ENCODE measurements around the gene AQP6. TPM values are rescaled to one million over a fixed set of nuclear protein-coding genes. Genes with fewer than 3 reads are reported as not detected.

The AQP6 gene
- total RNA-seq, 2 donors from 2014 or later = 0.40 TPM; not detected in 1

DNA sequence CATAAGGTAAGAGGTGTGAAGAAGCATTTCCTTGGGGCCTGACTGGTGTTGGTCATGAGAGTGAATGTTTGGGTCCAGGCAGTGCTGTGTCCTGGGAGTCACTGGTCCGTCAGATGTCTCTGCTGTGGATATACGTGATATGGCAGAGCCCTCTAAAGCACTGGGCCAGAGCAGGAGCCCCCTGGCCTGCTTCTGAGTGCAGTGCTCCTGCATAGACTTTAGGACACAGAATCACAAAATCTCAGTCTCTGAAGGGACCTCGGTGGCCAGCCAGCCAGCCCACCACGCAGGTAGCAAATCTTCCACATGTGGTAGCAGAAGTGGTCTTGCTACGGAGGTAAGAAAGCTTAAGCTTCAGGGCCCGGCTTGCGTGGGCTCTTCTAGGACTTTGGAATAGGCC lies 40.7 kb upstream of the AQP6 start:
- DNase-seq (ENCODE audit: low spot score) = no peak
- intact Hi-C loops (cut with DNase I) = no loop called here
- 69% methylated on average over 7 of the region's 7 CpGs for WGBS

DNA sequence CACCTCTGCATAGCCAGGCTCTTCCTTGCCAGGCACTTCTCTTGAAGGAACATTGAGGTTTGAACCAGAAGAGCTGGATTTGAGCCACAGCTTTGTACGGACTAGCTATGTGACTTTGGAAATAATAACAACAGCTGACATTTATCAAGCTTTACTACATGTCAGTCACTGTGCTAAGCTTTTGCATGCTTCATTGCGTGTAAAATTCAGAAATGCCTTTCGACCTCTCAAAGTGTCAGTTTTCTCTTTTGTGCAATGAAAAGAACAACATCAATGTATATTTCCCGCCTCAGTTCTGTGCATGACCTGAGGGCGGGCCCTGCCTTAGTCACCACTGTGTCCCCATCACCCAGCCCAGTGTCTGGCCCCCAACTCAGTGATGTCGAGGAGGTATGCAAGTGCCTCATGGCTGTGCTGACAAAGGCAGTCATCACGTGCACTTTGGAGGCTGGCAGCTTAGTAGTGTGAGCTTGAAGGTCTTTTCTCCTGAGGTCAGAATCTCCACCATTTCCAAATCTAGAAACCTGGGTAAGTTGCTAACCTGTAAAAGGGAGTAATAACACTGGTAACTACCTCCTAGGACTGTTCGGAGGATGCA lies 40.1 kb upstream of the AQP6 start:
- no peak for TF ChIP-seq POLR2A (IDR thresholded peaks at IDR 0.05)
- no peak for TF ChIP-seq POLR2AphosphoS5 (IDR thresholded peaks at IDR 0.05)
- TF ChIP-seq, protein P1, sequence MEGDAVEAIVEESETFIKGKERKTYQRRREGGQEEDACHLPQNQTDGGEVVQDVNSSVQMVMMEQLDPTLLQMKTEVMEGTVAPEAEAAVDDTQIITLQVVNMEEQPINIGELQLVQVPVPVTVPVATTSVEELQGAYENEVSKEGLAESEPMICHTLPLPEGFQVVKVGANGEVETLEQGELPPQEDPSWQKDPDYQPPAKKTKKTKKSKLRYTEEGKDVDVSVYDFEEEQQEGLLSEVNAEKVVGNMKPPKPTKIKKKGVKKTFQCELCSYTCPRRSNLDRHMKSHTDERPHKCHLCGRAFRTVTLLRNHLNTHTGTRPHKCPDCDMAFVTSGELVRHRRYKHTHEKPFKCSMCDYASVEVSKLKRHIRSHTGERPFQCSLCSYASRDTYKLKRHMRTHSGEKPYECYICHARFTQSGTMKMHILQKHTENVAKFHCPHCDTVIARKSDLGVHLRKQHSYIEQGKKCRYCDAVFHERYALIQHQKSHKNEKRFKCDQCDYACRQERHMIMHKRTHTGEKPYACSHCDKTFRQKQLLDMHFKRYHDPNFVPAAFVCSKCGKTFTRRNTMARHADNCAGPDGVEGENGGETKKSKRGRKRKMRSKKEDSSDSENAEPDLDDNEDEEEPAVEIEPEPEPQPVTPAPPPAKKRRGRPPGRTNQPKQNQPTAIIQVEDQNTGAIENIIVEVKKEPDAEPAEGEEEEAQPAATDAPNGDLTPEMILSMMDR (IDR thresholded peaks at IDR 0.05) = no peak
- 87% methylated on average over 8 of the region's 8 CpGs for WGBS
- Histone ChIP-seq H3K4me1 (replicated peaks) (no peaks in the 10 kb centered on the region), H3K36me3 (no peaks in the 10 kb centered on the region), H3K4me3 (no peak overlapping the region), H3K27me3 (replicated peaks; ENCODE audit: insufficient read depth) (no peaks in the 10 kb centered on the region), H3K9me3 (no peaks in the 10 kb centered on the region), H3K27ac (no peak overlapping the region)
- DNase-seq (ENCODE audit: low spot score) = no peak
- intact Hi-C loops (cut with DNase I) = no loop called here

More for the DNA sequence above, 40.7 kb upstream of the AQP6 start:
- Histone ChIP-seq H3K4me1 (replicated peaks) (no peaks in the 10 kb centered on the region), H3K36me3 (no peaks in the 10 kb centered on the region), H3K9me3 (no peaks in the 10 kb centered on the region), H3K4me3 (no peak overlapping the region), H3K27ac (no peak overlapping the region), H3K27me3 (replicated peaks; ENCODE audit: insufficient read depth) (no peaks in the 10 kb centered on the region)
- TF ChIP-seq POLR2AphosphoS5 (IDR thresholded peaks at IDR 0.05) = no peak
- TF ChIP-seq, protein P1 (IDR thresholded peaks at IDR 0.05) = no peak
- TF ChIP-seq POLR2A (IDR thresholded peaks at IDR 0.05) = no peak

DNA sequence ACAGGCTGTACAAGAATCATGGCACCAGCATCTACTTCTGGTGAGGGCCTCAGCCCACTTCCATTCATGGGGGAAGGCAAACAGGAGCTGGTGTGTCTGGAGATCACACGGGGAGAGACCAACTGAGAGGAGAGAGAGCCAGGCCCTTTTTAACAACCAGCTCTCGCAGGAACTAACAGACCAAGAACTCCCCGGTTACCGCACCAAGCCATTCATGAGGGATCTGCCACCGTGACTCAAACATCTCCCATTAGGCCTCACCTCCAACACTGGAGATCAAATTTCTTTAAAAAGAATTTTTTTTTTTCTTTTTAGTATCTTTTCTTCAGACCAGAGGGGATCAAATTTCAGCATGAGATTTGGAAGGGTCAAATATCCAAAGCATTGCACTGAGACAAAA lies 39.0 kb upstream of the AQP6 start:
- Histone ChIP-seq H3K27ac (no peak overlapping the region), H3K4me1 (replicated peaks) (no peaks in the 10 kb centered on the region), H3K4me3 (no peak overlapping the region), H3K9me3 (no peaks in the 10 kb centered on the region), H3K27me3 (replicated peaks; ENCODE audit: insufficient read depth) (no peaks in the 10 kb centered on the region), H3K36me3 (no peaks in the 10 kb centered on the region)
- WGBS = 71% methylated on average over 5 of the region's 5 CpGs
- intact Hi-C loops (cut with DNase I) = no loop called here
- DNase-seq (ENCODE audit: low spot score) = no peak
- TF ChIP-seq, protein P1 (IDR thresholded peaks at IDR 0.05) = no peak
- TF ChIP-seq POLR2A (IDR thresholded peaks at IDR 0.05) (no peak), POLR2AphosphoS5 (IDR thresholded peaks at IDR 0.05) (no peak)

DNA sequence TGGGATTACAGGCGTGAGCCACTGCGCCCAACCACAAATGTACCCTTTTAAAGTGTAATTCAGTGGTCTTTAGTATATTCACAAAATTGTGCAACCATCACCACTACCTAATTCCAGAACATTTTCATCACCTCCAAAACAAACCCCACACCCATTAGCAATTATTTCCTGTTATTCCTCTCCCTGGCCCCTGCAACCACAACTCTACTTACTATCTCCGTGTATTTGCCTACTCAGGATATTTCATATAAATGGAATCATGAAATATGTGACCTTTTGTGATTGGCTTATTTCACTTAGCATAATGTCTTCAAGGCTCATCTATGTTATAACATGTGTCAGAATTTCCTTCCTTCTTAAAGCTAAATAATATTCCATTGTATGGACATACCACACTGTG lies 38.2 kb upstream of the AQP6 start:
- no peak for TF ChIP-seq POLR2AphosphoS5 (IDR thresholded peaks at IDR 0.05)
- TF ChIP-seq, protein P1 (IDR thresholded peaks at IDR 0.05) = no peak
- TF ChIP-seq POLR2A (IDR thresholded peaks at IDR 0.05) = no peak
- DNase-seq (ENCODE audit: low spot score) = no peak
- H3K27ac ChIP-seq = no peak overlapping the region
- no peaks in the 10 kb centered on the region for H3K4me1 ChIP-seq (replicated peaks)
- intact Hi-C loops (cut with DNase I) = no loop called here
- H3K27me3 ChIP-seq (replicated peaks; ENCODE audit: insufficient read depth) = no peaks in the 10 kb centered on the region
- no peak overlapping the region for H3K4me3 ChIP-seq
- 94% methylated on average over 3 of the region's 3 CpGs for WGBS
- no peaks in the 10 kb centered on the region for H3K9me3 ChIP-seq
- no peaks in the 10 kb centered on the region for H3K36me3 ChIP-seq

DNA sequence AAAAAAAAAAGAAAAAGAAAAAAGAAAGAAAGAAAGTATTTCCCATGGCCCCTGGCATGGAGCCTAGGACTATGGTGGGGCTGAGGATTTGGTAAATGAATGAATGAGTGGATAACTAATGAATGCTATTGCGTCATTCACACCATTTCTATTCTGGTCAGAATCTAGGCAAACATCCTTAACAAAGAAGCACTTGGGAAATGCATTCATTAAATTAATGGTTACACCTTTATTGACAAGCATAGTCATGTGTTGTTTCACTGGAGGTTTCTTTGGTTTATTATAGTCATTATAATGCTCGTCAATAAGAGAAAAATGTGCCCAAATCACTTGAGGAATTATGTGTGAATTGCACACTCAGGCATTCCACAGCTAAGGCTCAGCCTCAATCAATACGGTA lies 35.8 kb upstream of the AQP6 start:
- H3K27ac ChIP-seq = no peak overlapping the region
- TF ChIP-seq, protein P1 (IDR thresholded peaks at IDR 0.05) = no peak
- TF ChIP-seq POLR2A (IDR thresholded peaks at IDR 0.05) (no peak), POLR2AphosphoS5 (IDR thresholded peaks at IDR 0.05) (no peak)
- H3K4me3 ChIP-seq = no peak overlapping the region
- H3K36me3 ChIP-seq = no peaks in the 10 kb centered on the region
- no peaks in the 10 kb centered on the region for H3K9me3 ChIP-seq
- no peaks in the 10 kb centered on the region for H3K4me1 ChIP-seq (replicated peaks)
- no peaks in the 10 kb centered on the region for H3K27me3 ChIP-seq (replicated peaks; ENCODE audit: insufficient read depth)
- no peak for DNase-seq (ENCODE audit: low spot score)
- WGBS = 87% methylated on average over 3 of the region's 3 CpGs
- intact Hi-C loops (cut with DNase I) = no loop called here
